Kidney epithelial cell (primary cell): ENCODE data around the gene NME7. TPM values are rescaled to one million over a fixed set of nuclear protein-coding genes. Genes with fewer than 3 reads are reported as not detected.

Experiments
- DNase-seq: peaks from one replicate; pipeline ENCODE4 v3.0.0-alpha.2; 2010; ENCODE audit warnings: low read depth
- H3K27me3 ChIP-seq: 2 replicates; pipeline ENCODE4 v1.6.0; 2011; ENCODE audit warnings: low read length; ENCODE audit not compliant: control insufficient read depth, insufficient read depth
- H3K36me3 ChIP-seq: 2 replicates; pipeline ENCODE4 v1.5.1; 2011; ENCODE audit warnings: low read length; ENCODE audit not compliant: control insufficient read depth, insufficient read depth
- H3K4me3 ChIP-seq: 2 replicates; pipeline ENCODE4 v1.5.1; 2011; ENCODE audit warnings: low read depth, mild to moderate bottlenecking, control low read depth, low read length
- total RNA-seq: library from RNA; depleted of rRNA; stranded (reverse); fragments of >200 nt; gene quantifications from 2 replicates; pipeline ENCODE4 v1.2.3, GENCODE V29; 2015
- TF ChIP-seq, protein P1 (sequence below): IDR thresholded peaks from 2 replicates; pipeline ENCODE4 v1.5.1; 2011; ENCODE audit warnings: mild to moderate bottlenecking, moderate library complexity, low read length, control low read depth, inconsistent platforms; ENCODE audit not compliant: insufficient read depth, poor library complexity, severe bottlenecking

Gene NME7
- total RNA-seq, 1 donor from 2014 or later = 24.4 TPM

GRCh38 chr1:169115891-169116585 is 251.6 kb downstream of the NME7 start:
- Histone ChIP-seq H3K4me3 (no peak overlapping the region), H3K27me3 (no peaks in the 10 kb centered on the region), H3K36me3 (no peaks in the 10 kb centered on the region)
- DNase-seq = no peak
- TF ChIP-seq, protein P1, sequence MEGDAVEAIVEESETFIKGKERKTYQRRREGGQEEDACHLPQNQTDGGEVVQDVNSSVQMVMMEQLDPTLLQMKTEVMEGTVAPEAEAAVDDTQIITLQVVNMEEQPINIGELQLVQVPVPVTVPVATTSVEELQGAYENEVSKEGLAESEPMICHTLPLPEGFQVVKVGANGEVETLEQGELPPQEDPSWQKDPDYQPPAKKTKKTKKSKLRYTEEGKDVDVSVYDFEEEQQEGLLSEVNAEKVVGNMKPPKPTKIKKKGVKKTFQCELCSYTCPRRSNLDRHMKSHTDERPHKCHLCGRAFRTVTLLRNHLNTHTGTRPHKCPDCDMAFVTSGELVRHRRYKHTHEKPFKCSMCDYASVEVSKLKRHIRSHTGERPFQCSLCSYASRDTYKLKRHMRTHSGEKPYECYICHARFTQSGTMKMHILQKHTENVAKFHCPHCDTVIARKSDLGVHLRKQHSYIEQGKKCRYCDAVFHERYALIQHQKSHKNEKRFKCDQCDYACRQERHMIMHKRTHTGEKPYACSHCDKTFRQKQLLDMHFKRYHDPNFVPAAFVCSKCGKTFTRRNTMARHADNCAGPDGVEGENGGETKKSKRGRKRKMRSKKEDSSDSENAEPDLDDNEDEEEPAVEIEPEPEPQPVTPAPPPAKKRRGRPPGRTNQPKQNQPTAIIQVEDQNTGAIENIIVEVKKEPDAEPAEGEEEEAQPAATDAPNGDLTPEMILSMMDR = no peak

DNA sequence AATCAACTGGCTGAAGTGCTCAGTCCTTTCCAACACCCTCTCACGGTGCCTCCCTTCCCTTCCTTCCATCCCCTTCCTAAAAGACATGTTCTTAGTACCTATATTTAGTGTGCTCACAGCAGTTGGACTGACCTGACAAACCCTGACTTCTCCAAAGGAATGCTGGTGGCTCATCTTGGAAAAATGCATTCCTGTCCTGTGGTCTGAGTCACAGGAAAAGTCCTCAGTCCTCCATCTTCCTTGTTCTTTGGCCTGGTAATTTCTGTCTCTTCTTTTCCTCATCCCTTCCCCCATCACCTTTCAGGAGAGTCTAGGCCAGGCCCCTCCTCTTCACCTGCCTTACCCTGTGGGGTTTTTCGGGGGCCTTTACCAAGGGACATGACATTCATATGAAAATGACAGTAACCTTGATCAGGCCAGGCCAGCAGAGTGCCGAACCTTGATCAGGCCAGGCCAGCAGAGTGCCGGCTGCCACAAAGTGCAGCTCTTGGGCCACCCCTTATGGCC is 253.9 kb downstream of the NME7 start:
- peak; percentile 93 for DNase-seq
- H3K4me3 ChIP-seq = no peak overlapping the region
- no peaks in the 10 kb centered on the region for H3K27me3 ChIP-seq
- TF ChIP-seq, protein P1 = no peak
- no peaks in the 10 kb centered on the region for H3K36me3 ChIP-seq

DNA sequence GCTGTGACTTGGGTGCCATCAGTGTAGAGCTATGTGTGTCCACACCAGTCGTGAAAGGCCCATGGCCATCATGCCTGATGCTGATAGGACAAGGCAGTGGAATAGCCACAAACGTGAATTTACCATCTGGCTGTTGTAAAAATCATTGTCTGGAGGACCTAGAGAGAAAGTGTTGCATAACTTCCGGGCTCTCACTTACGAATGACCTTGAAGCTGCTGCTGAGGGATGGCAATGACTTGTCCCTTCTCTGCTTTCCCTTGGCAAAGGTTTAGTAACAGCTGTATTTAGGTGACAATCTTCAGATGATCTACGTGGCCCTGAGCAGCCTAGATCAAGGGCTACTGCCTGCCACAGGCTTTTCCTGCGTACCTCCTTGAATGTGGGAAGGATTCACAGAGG is 255.4 kb downstream of the NME7 start:
- DNase-seq = no peak
- H3K4me3 ChIP-seq = no peak overlapping the region
- no peaks in the 10 kb centered on the region for H3K27me3 ChIP-seq
- no peaks in the 10 kb centered on the region for H3K36me3 ChIP-seq
- TF ChIP-seq, protein P1 = no peak

GRCh38 chr1:169111472-169111871 is 256.1 kb downstream of the NME7 start:
- H3K4me3 ChIP-seq = no peak overlapping the region
- no peaks in the 10 kb centered on the region for H3K27me3 ChIP-seq
- H3K36me3 ChIP-seq = no peaks in the 10 kb centered on the region
- no peak for DNase-seq
- TF ChIP-seq, protein P1 = no peak

DNA sequence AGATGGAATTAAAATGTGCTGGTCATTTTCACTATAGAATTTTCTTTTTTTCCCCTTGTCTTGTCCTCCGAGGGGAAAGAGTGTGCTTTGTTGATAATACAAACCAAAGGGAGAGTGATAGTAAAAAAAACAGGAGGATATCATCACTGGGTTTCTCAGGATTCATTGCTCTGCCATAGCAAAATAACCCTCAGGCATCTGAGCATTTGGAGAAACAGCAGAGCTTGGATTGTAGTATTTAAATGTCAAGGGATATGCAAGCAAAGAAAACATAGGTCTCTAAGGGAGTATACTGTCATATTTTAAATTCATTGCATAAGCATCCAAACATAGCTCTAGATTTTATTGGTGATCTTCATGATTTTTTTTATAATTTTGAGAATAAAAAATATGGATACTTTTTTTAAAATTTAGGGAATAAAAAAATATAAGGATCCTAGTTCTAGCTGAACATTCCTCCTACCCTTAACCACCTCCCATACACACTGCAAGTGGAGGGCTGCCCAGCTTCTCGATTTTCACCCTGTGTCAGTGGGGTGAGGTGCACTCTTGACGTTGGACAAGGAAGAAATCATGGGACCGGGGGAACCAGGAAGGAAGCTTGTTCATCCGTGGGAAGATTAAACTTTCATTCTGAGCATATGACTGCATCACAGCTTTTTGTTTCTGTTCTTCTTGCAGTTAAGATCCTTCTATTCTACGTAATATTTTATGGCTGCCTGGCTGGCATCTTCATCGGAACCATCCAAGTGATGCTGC is 256.7 kb downstream of the NME7 start:
- TF ChIP-seq, protein P1 = no peak
- DNase-seq = no peak
- H3K36me3 ChIP-seq = no peaks in the 10 kb centered on the region
- no peaks in the 10 kb centered on the region for H3K27me3 ChIP-seq
- no peak overlapping the region for H3K4me3 ChIP-seq

DNA sequence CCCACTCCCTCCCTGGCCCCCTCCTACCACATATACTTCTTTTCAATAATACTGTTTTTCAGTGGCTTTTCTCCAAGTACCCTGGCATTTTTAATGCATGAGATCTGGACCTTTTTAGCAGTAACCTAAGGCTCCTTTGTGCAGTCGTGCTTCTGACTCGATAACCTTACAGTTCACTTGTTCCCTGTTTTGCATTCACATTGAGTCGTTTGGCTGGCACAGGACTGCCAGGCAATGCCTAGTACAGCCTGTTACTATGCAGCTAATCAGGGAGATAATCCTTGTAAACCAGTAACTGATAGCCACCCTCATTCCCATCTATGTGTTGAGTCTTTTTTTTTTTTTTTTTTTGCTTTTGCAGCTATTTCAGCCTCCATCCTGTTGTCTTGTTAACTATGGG is 257.4 kb downstream of the NME7 start:
- TF ChIP-seq, protein P1 = no peak
- H3K27me3 ChIP-seq = no peaks in the 10 kb centered on the region
- peak overlapping the region; percentile 23 for H3K4me3 ChIP-seq
- no peaks in the 10 kb centered on the region for H3K36me3 ChIP-seq
- DNase-seq = no peak
